Esophagus squamous epithelium (tissue), 5 donors: Measurements from ENCODE around the gene SPEG. TPM values are rescaled to one million over a fixed set of nuclear protein-coding genes. Genes with fewer than 3 reads are reported as not detected.

ENCODE experiments used
- DNase-seq: peaks from one replicate; lab custom pipeline; 2025; lab: John Stamatoyannopoulos, UW
- H3K27ac ChIP-seq, 4 donors: fragments of 200-600 bp; sonication (generic); one replicate each; pipeline ENCODE4 v1.5.1; 2016 to 2019; ENCODE audit warnings: mild to moderate bottlenecking in 1 of 4
- H3K27me3 ChIP-seq, 4 donors: fragments of 200-600 bp; sonication (generic); 1 replicate in 3 of 4; 2 replicates in 1 of 4; pipeline versions ENCODE4 v1.5.1 to v1.6.0; 2017 to 2021; ENCODE audit warnings: antibody characterized with exemption in 1 of 4
- H3K36me3 ChIP-seq, 3 donors: fragments of 200-600 bp; sonication (generic); one replicate each; pipeline ENCODE4 v1.5.1; 2016 to 2019
- H3K4me1 ChIP-seq, 3 donors: fragments of 200-600 bp; sonication (generic); one replicate each; pipeline ENCODE4 v1.5.1; 2017 to 2019
- H3K4me3 ChIP-seq, 4 donors: fragments of 200-600 bp; sonication (generic); 1 replicate in 3 of 4; 2 replicates in 1 of 4; pipeline ENCODE4 v1.5.1; 2016 to 2019; ENCODE audit warnings: mild to moderate bottlenecking in 2 of 4, moderate library complexity in 1 of 4
- H3K9me3 ChIP-seq, 3 donors: fragments of 200-600 bp; sonication (generic); one replicate each; pipeline ENCODE4 v1.5.1; 2016 to 2019
- CTCF ChIP-seq, 6 experiments: fragments of 450-650 bp in 4 of 6; fragments of 200-600 bp in 2 of 6; sonication (generic) in 2 of 6; IDR thresholded peaks; one replicate each; pipeline ENCODE4 v1.5.1; 2016 to 2019; ENCODE audit warnings: antibody characterized with exemption in 6 of 6, mild to moderate bottlenecking in 4 of 6, moderate library complexity in 4 of 6
- POLR2A ChIP-seq, 4 donors: fragments of 450-650 bp; IDR thresholded peaks; one replicate each; pipeline ENCODE4 v1.6.1; 2017; ENCODE audit warnings: antibody characterized with exemption in 4 of 4, mild to moderate bottlenecking in 4 of 4, moderate library complexity in 3 of 4
- WGBS, 2 donors: methylation state at CpG; one replicate each; pipeline ENCODE4 v1.1.5; 2018; 5-methylcytosine and 5-hydroxymethylcytosine counted together
- intact Hi-C: fragments of 100-400 bp; cut with DNase I; formaldehyde crosslinking; loops from one replicate; pipeline ENCODE4 v1.15.0; 2022
- total RNA-seq, 4 donors: library from RNA; depleted of rRNA; stranded (reverse); fragments of >200 nt; gene quantifications; one replicate each; pipeline ENCODE4 v1.1.0, GENCODE V29; 2016
- donor health status: DM: yes; HTN: yes; CAD: no.

The SPEG gene
- total RNA-seq, 4 donors from 2014 or later, result 3.8 to 29.0 (median 5.0) TPM

DNA sequence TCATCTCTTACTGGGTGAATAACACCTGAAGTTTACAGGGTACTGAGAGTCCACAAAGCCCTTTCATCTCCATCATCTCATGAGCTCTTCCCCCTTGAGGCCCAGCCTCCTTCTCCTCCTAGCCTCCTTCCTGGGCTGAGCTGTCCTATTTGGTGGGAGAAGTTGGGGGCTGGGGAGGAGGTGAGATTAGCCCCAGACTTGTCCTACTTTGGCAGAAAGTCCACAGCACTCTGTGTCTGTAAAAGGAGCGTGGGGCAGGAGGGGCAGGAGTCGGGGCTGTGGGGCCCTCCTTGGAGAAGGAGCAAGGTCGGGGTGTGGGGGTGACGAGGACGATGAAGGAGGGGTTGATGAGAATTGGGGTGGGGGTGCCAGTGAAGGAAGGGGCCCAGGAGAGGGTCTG is 26.4 kb upstream of the SPEG start:
- Histone ChIP-seq H3K36me3 (no peaks in the 10 kb centered on the region), H3K4me3 (no peak overlapping the region), H3K27ac (peak overlapping the region; percentile 51 to 88 (median 82)), H3K4me1 (peaks cover 0 to 2% (median 0%) of the 10 kb centered on the region in 3 donors), H3K27me3 (peaks cover 0 to 45% (median 0%) of the 10 kb centered on the region in 4 donors), H3K9me3 (peaks cover 0 to 12% (median 10%) of the 10 kb centered on the region in 3 donors)
- intact Hi-C loops, result no loop called here
- no peak for TF ChIP-seq POLR2A (IDR thresholded peaks at IDR 0.05)
- DNase-seq, result no peak
- WGBS, 2 donors, result 51 to 78% methylated on average over 4 to 5 of the region's 5 CpGs

DNA sequence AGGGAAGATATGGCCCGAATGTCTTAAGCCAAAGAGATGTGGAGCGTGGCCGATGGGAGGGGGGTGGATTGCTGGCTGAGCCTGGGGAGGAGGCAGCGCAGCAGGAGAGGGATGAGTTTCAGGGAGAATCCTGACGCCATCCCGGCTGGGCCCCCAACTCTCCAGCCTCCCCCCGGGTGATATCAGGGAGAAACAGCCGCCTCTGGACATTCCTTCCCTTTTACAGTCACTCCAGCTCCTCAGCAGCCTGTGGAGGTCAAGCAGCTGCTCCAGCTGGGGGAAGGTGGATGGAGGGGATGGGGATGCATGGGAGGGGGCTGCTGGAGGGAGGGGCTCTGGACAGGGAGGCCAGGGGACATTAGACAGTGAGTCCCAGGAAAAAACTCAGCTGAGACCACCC is 26.0 kb upstream of the SPEG start:
- WGBS, 2 donors, result 57 to 62% methylated on average over 7 to 8 of the region's 8 CpGs
- Histone ChIP-seq H3K4me1 (peaks cover 0 to 2% (median 0%) of the 10 kb centered on the region in 3 donors), H3K4me3 (no peak overlapping the region), H3K36me3 (no peaks in the 10 kb centered on the region), H3K27ac (peak overlapping the region; percentile 59 to 88 (median 82)), H3K9me3 (peaks cover 0 to 12% (median 12%) of the 10 kb centered on the region in 3 donors), H3K27me3 (peaks cover 0 to 44% (median 0%) of the 10 kb centered on the region in 4 donors)
- TF ChIP-seq CTCF (IDR thresholded peaks at IDR 0.05) (no peak), POLR2A (IDR thresholded peaks at IDR 0.05) (no peak)
- intact Hi-C loops, result no loop called here
- no peak for DNase-seq

GRCh38 chr2:219409619-219410018 is 25.0 kb upstream of the SPEG start:
- TF ChIP-seq CTCF (IDR thresholded peaks at IDR 0.05), result no peak
- TF ChIP-seq POLR2A (IDR thresholded peaks at IDR 0.05), result no peak
- H3K4me3 ChIP-seq, result no peak overlapping the region
- intact Hi-C loops, result no loop called here
- no peaks in the 10 kb centered on the region for H3K4me1 ChIP-seq
- H3K9me3 ChIP-seq, result peaks cover 0 to 12% (median 12%) of the 10 kb centered on the region in 3 donors
- DNase-seq, result no peak
- H3K27me3 ChIP-seq, result peaks cover 0 to 38% (median 0%) of the 10 kb centered on the region in 4 donors
- peak overlapping the region; percentile 59 to 88 (median 82) for H3K27ac ChIP-seq
- 79 to 94% methylated on average over 2 to 4 of the region's 5 CpGs for WGBS, 2 donors
- H3K36me3 ChIP-seq, result no peaks in the 10 kb centered on the region

DNA sequence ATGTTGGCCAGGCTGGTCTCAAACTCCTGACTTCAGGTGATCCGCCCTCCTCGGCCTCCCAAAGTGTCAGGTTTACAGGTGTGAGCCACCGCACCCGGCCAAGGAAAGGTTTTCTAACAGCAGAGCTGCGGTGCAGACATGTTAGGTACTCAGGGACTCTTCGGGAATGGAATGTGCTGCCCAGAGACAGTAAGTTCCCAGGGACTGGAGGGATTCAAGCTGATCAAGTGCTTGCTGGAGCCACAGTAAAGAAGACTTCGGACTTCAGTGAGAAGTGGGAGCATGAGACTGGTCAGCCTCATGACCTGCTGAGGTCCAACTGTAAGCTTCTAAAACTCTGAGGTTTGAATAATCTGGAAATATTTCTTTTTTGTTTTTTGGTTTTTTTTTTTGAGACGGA is 24.3 kb upstream of the SPEG start:
- peaks cover 0 to 12% (median 12%) of the 10 kb centered on the region in 3 donors for H3K9me3 ChIP-seq
- no peaks in the 10 kb centered on the region for H3K36me3 ChIP-seq
- peaks cover 0 to 34% (median 0%) of the 10 kb centered on the region in 4 donors for H3K27me3 ChIP-seq
- H3K4me1 ChIP-seq, result no peaks in the 10 kb centered on the region
- H3K27ac ChIP-seq, result peak overlapping the region; percentile 24 to 82 (median 74)
- TF ChIP-seq POLR2A (IDR thresholded peaks at IDR 0.05) (no peak), CTCF (IDR thresholded peaks at IDR 0.05) (no peak)
- no peak overlapping the region for H3K4me3 ChIP-seq
- WGBS, 2 donors, result 76 to 98% methylated on average over 3 to 4 of the region's 8 CpGs
- intact Hi-C loops, result no loop called here
- no peak for DNase-seq

DNA sequence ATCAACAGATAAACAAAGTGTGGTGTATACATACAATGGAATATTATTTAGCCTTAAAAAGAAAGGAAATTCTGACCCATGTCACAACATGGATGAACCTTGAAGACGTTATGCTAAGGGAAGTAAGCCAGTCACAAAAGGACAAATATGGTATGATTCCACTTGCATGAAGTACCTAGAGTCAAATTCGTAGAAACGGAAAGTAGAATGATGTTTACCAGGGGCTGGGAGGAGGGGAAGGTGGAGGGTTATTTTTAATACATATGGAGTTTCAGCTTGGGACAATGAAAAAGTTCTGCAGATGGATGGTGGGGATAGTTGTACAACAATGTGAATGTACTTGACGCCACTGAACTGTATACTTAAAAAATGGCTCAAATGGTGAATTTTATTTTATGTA is 19.8 kb upstream of the SPEG start:
- Histone ChIP-seq H3K27me3 (peaks cover 0 to 55% (median 5%) of the 10 kb centered on the region in 4 donors), H3K27ac (peak overlapping the region in 3 of 4 donors; percentile 63 to 86 (median 84))

More for the DNA sequence above, 19.8 kb upstream of the SPEG start:
- DNase-seq, result no peak
- intact Hi-C loops, result no loop called here
- H3K36me3 ChIP-seq, result no peaks in the 10 kb centered on the region
- no peak overlapping the region for H3K4me3 ChIP-seq
- TF ChIP-seq POLR2A (IDR thresholded peaks at IDR 0.05) (no peak), CTCF (IDR thresholded peaks at IDR 0.05) (no peak)
- peaks cover 0 to 12% (median 12%) of the 10 kb centered on the region in 3 donors for H3K9me3 ChIP-seq
- peaks cover 0 to 24% (median 0%) of the 10 kb centered on the region in 3 donors for H3K4me1 ChIP-seq
- WGBS, 2 donors, result 56 to 66% methylated on average over 4 of the region's 4 CpGs
